H9 (cell line): ENCODE measurements around the gene CHAF1B. TPM values are rescaled to one million over a fixed set of nuclear protein-coding genes. Genes with fewer than 3 reads are reported as not detected.

Experiments
- DNase-seq: peaks from one replicate; pipeline ENCODE4 v3.0.0-alpha.2; 2017
- H2AFZ ChIP-seq: one replicate; pipeline ENCODE4 v1.6.1; 2013; ENCODE audit warnings: mild to moderate bottlenecking, low read length, control low read depth, moderate library complexity
- H2AK5ac ChIP-seq: 2 replicates; pipeline ENCODE4 v1.6.1; 2013; ENCODE audit warnings: low read length, control low read depth, mixed read lengths; ENCODE audit not compliant: insufficient read length
- H2BK120ac ChIP-seq: one replicate; pipeline ENCODE4 v1.6.1; 2013; ENCODE audit warnings: low read depth, mild to moderate bottlenecking, low read length, control low read depth, inconsistent platforms; ENCODE audit not compliant: poor library complexity, severe bottlenecking
- H2BK12ac ChIP-seq: 2 replicates; pipeline ENCODE4 v1.6.1; 2013; ENCODE audit warnings: low read length, control low read depth, mixed read lengths, low read depth; ENCODE audit not compliant: insufficient read length
- H2BK15ac ChIP-seq: 2 replicates; pipeline ENCODE4 v1.6.1; 2013; ENCODE audit warnings: low read depth, low read length, control low read depth
- H2BK20ac ChIP-seq: one replicate; pipeline ENCODE4 v1.6.1; 2013; ENCODE audit warnings: low read depth, mild to moderate bottlenecking, low read length, control low read depth, inconsistent platforms; ENCODE audit not compliant: poor library complexity, severe bottlenecking
- H2BK5ac ChIP-seq: 2 replicates; pipeline ENCODE4 v1.6.1; 2013; ENCODE audit warnings: low read length, control low read depth, mixed read lengths; ENCODE audit not compliant: insufficient read length
- H3K14ac ChIP-seq: 2 replicates; pipeline ENCODE4 v1.6.1; 2013; ENCODE audit warnings: low read length, control low read depth; ENCODE audit not compliant: insufficient read depth
- H3K18ac ChIP-seq: 2 replicates; pipeline ENCODE4 v1.6.1; 2013; ENCODE audit warnings: low read depth, mild to moderate bottlenecking, mixed read lengths, low read length, control low read depth; ENCODE audit not compliant: insufficient read length
- H3K23ac ChIP-seq: 2 replicates; pipeline ENCODE4 v1.6.1; 2013; ENCODE audit warnings: low read length, control low read depth, mixed read lengths, low read depth; ENCODE audit not compliant: insufficient read length
- H3K23me2 ChIP-seq: 2 replicates; pipeline ENCODE4 v1.6.1; 2013; ENCODE audit warnings: low read depth, mild to moderate bottlenecking, mixed read lengths, low read length, control low read depth; ENCODE audit not compliant: insufficient read length, poor library complexity, severe bottlenecking
- H3K27ac ChIP-seq: 2 replicates; pipeline ENCODE4 v1.5.1; 2013; ENCODE audit warnings: low read length, control low read depth, mixed read lengths, low read depth; ENCODE audit not compliant: insufficient read length
- H3K27me3 ChIP-seq: 2 replicates; pipeline ENCODE4 v1.6.1; 2013; ENCODE audit warnings: low read length, control low read depth, inconsistent platforms; ENCODE audit not compliant: insufficient read depth
- H3K4ac ChIP-seq: 2 replicates; pipeline ENCODE4 v1.6.1; 2013; ENCODE audit warnings: low read depth, mild to moderate bottlenecking, control low read depth, inconsistent platforms, low read length, moderate library complexity
- H3K4me1 ChIP-seq: 2 replicates; pipeline ENCODE4 v1.6.1; 2013; ENCODE audit warnings: low read length, control low read depth, inconsistent platforms; ENCODE audit not compliant: insufficient read depth
- H3K4me2 ChIP-seq: 2 replicates; pipeline ENCODE4 v1.6.1; 2013; ENCODE audit warnings: low read length, control low read depth, mixed read lengths; ENCODE audit not compliant: insufficient read length, insufficient read depth
- H3K56ac ChIP-seq: 2 replicates; pipeline ENCODE4 v1.6.1; 2013; ENCODE audit warnings: low read depth, mild to moderate bottlenecking, mixed read lengths, low read length, control low read depth; ENCODE audit not compliant: insufficient read length
- H3K79me1 ChIP-seq: 2 replicates; pipeline ENCODE4 v1.6.1; 2013; ENCODE audit warnings: low read depth, mild to moderate bottlenecking, moderate library complexity, low read length, control low read depth, inconsistent platforms; ENCODE audit not compliant: insufficient read depth, poor library complexity, severe bottlenecking
- H3K79me2 ChIP-seq: 2 replicates; pipeline ENCODE4 v1.6.1; 2013; ENCODE audit warnings: low read length, control low read depth, inconsistent platforms; ENCODE audit not compliant: insufficient read depth
- H3K9ac ChIP-seq: 2 replicates; pipeline ENCODE4 v1.6.1; 2013; ENCODE audit warnings: low read length, control low read depth, mixed read lengths; ENCODE audit not compliant: insufficient read length; ENCODE audit errors: extremely low read depth
- H3K9me3 ChIP-seq: one replicate; pipeline ENCODE4 v1.6.1; 2013; ENCODE audit warnings: low read depth, low read length, inconsistent platforms; ENCODE audit not compliant: control insufficient read depth
- H3T11ph ChIP-seq: one replicate; pipeline ENCODE4 v1.6.1; 2013; ENCODE audit warnings: mild to moderate bottlenecking, low read length, control low read depth, inconsistent platforms
- H4K20me1 ChIP-seq: one replicate; pipeline ENCODE4 v1.6.1; 2013; ENCODE audit not compliant: control insufficient read depth, insufficient read length, insufficient read depth
- H4K5ac ChIP-seq: 2 replicates; pipeline ENCODE4 v1.6.1; 2013; ENCODE audit warnings: low read depth, mild to moderate bottlenecking, mixed read lengths, low read length, control low read depth; ENCODE audit not compliant: insufficient read length
- H4K8ac ChIP-seq: replicated peaks from 2 replicates; pipeline ENCODE4 v1.6.1; 2013; ENCODE audit warnings: low read length, control low read depth, mixed read lengths, low read depth; ENCODE audit not compliant: insufficient read length
- H4K91ac ChIP-seq: 2 replicates; pipeline ENCODE4 v1.6.1; 2013; ENCODE audit warnings: low read depth, mild to moderate bottlenecking, moderate library complexity, mixed read lengths, low read length, control low read depth; ENCODE audit not compliant: insufficient read length
- H3K27ac Mint-ChIP-seq, 3 experiments: 2 replicates in 2 of 3; 3 replicates in 1 of 3; pipeline ENCODE4 v1.8.0; 2020 to 2021; ENCODE audit warnings: mixed read lengths in 3 of 3, mild to moderate bottlenecking in 1 of 3, moderate library complexity in 1 of 3
- H3K27me3 Mint-ChIP-seq: 2 replicates; pipeline ENCODE4 v1.8.0; 2021; ENCODE audit warnings: low read depth, mild to moderate bottlenecking, moderate library complexity, mixed read lengths
- H3K36me3 Mint-ChIP-seq, 3 experiments: 2 replicates in 2 of 3; 3 replicates in 1 of 3; pipeline ENCODE4 v1.8.0; 2020 to 2021; ENCODE audit warnings: low read depth in 3 of 3, mixed read lengths in 3 of 3; ENCODE audit not compliant: insufficient read depth in 1 of 3
- H3K4me1 Mint-ChIP-seq, 2 experiments: 2 replicates each; pipeline ENCODE4 v1.8.0; 2020; ENCODE audit warnings: mixed read lengths in 2 of 2
- H3K4me3 Mint-ChIP-seq, 2 experiments: 2 replicates in 1 of 2; 3 replicates in 1 of 2; pipeline ENCODE4 v1.8.0; 2020 to 2021; ENCODE audit warnings: mild to moderate bottlenecking in 2 of 2, mixed read lengths in 2 of 2, moderate library complexity in 1 of 2
- H3K9me3 Mint-ChIP-seq, 2 experiments: 2 replicates in 1 of 2; 3 replicates in 1 of 2; pipeline ENCODE4 v1.8.0; 2020; ENCODE audit warnings: mild to moderate bottlenecking in 2 of 2, mixed read lengths in 2 of 2, moderate library complexity in 1 of 2
- CTCF ChIP-seq: fragments of 200-600 bp; sonication (generic); conservative IDR thresholded peaks from 3 replicates; pipeline ENCODE4 v1.8.0; 2021; ENCODE audit warnings: antibody characterized with exemption, mild to moderate bottlenecking
- WGBS: extraction: QIAGEN DNeasy Blood & Tissue Kit; methylation state at CpG from one replicate; pipeline ENCODE4 v1.1.7; 2013; ENCODE audit warnings: missing lambda C conversion rate, low lambda C conversion rate, mixed read lengths; ENCODE audit not compliant: insufficient read length; ENCODE audit errors: extremely low coverage; 5-methylcytosine and 5-hydroxymethylcytosine counted together
- total RNA-seq: library from RNA; stranded (reverse); gene quantifications from 2 replicates; pipeline ENCODE4 v1.2.1, GENCODE V29; 2021

The CHAF1B gene
- total RNA-seq, 1 experiment from 2014 or later = 19.3 TPM

- no peak overlapping the region for H2BK120ac ChIP-seq
Observed at GRCh38 chr21:36344931-36345330, 40.3 kb upstream of the CHAF1B start.

More at GRCh38 chr21:36344931-36345330, 40.3 kb upstream of the CHAF1B start:
- WGBS = no CpG with 5 or more reads among the region's 1 CpG
- Mint-ChIP-seq H3K27ac (no peak overlapping the region), H3K36me3 (peaks cover 26 to 79% (median 56%) of the 10 kb centered on the region in 3 experiments; a peak in 6 of 7 replicates), H3K4me1 (no peaks in the 10 kb centered on the region), H3K9me3 (no peaks in the 10 kb centered on the region), H3K27me3 (no peaks in the 10 kb centered on the region; the same call in 1 of the 2 replicates), H3K4me3 (no peak overlapping the region)
- Histone ChIP-seq H2AFZ (no peak overlapping the region), H3K4me1 (no peaks in the 10 kb centered on the region), H2BK12ac (no peak overlapping the region), H3K14ac (no peak overlapping the region), H4K8ac (no peak overlapping the region), H3T11ph (no peak overlapping the region), H2BK15ac (no peak overlapping the region), H3K23me2 (no peaks in the 10 kb centered on the region), H3K4ac (no peak overlapping the region), H2AK5ac (no peak overlapping the region), H4K91ac (no peak overlapping the region), H4K20me1 (no peaks in the 10 kb centered on the region), H3K9me3 (no peaks in the 10 kb centered on the region), H3K27me3 (no peaks in the 10 kb centered on the region), H3K9ac (no peak overlapping the region), H3K79me2 (no peaks in the 10 kb centered on the region), H2BK5ac (no peak overlapping the region), H3K27ac (no peak overlapping the region), H3K23ac (no peak overlapping the region), H4K5ac (no peak overlapping the region), H3K18ac (no peak overlapping the region), H3K56ac (no peak overlapping the region), H3K4me2 (no peak overlapping the region), H2BK20ac (no peak overlapping the region), H3K79me1 (no peaks in the 10 kb centered on the region)
- DNase-seq = no peak
- no peak for TF ChIP-seq CTCF
